DND-41 (cell line): Measurements from ENCODE around the gene SNX2.

ENCODE experiments used
- ATAC-seq: fragments of 200-7000 bp; cut with Tn5 transposase; 3 replicates; pipeline ENCODE4 v1.9.1; 2021; ENCODE audit warnings: low read depth; ENCODE audit not compliant: insufficient read depth
- DNase-seq: peaks from one replicate; pipeline ENCODE4 v3.0.0-alpha.2; 2020
- H2AFZ ChIP-seq: 2 replicates; pipeline ENCODE4 v1.6.0; 2012; ENCODE audit warnings: low read depth, low read length
- H3K27ac ChIP-seq: 2 replicates; pipeline ENCODE4 v1.5.1; 2012; ENCODE audit warnings: low read length, inconsistent platforms
- H3K27me3 ChIP-seq: fragments of 200-600 bp; sonication (generic); 2 replicates; pipeline ENCODE4 v1.6.0; 2012; ENCODE audit warnings: low read length, mild to moderate bottlenecking, inconsistent platforms; ENCODE audit not compliant: insufficient read depth, poor library complexity
- H3K36me3 ChIP-seq: 2 replicates; pipeline ENCODE4 v1.5.1; 2012; ENCODE audit warnings: low read length, inconsistent platforms; ENCODE audit not compliant: insufficient read depth
- H3K4me1 ChIP-seq: 2 replicates; pipeline ENCODE4 v1.5.1; 2012; ENCODE audit warnings: mild to moderate bottlenecking, low read length; ENCODE audit not compliant: insufficient read depth
- H3K4me2 ChIP-seq: 2 replicates; pipeline ENCODE4 v1.6.0; 2012; ENCODE audit warnings: mild to moderate bottlenecking, moderate library complexity, low read length, inconsistent platforms; ENCODE audit not compliant: insufficient read depth
- H3K4me3 ChIP-seq, 2 experiments: fragments of 200-600 bp in 1 of 2; shearing (Covaris generic) in 1 of 2; 2 replicates each; pipeline ENCODE4 v1.5.1; 2012 to 2016; ENCODE audit warnings: inconsistent platforms in 2 of 2, low read length in 2 of 2, mild to moderate bottlenecking in 2 of 2, low read depth in 1 of 2, moderate library complexity in 1 of 2
- H3K79me2 ChIP-seq: 2 replicates; pipeline ENCODE4 v1.6.0; 2012; ENCODE audit warnings: low read length, inconsistent platforms; ENCODE audit not compliant: insufficient read depth
- H3K9ac ChIP-seq: 2 replicates; pipeline ENCODE4 v1.6.0; 2012; ENCODE audit warnings: low read depth, mild to moderate bottlenecking, inconsistent platforms, low read length, moderate library complexity
- H3K9me3 ChIP-seq: 2 replicates; pipeline ENCODE4 v1.5.1; 2012; ENCODE audit warnings: low read length, moderate library complexity, mild to moderate bottlenecking, inconsistent platforms; ENCODE audit not compliant: insufficient read depth, severe bottlenecking
- H4K20me1 ChIP-seq: 2 replicates; pipeline ENCODE4 v1.6.0; 2012; ENCODE audit warnings: low read length; ENCODE audit not compliant: insufficient read depth
- EZH2 ChIP-seq: IDR thresholded peaks from 3 replicates; pipeline ENCODE4 v1.6.1; 2012; ENCODE audit warnings: borderline replicate concordance, low read depth, mild to moderate bottlenecking, moderate library complexity, low read length, inconsistent platforms; ENCODE audit not compliant: severe bottlenecking
- TF ChIP-seq, protein P1 (sequence below): IDR thresholded peaks from 2 replicates; pipeline ENCODE4 v1.5.1; 2012; ENCODE audit warnings: borderline replicate concordance, low read length, moderate library complexity, mild to moderate bottlenecking; ENCODE audit not compliant: poor library complexity, severe bottlenecking; ENCODE audit errors: extremely low read depth

SNX2 gene

DNA sequence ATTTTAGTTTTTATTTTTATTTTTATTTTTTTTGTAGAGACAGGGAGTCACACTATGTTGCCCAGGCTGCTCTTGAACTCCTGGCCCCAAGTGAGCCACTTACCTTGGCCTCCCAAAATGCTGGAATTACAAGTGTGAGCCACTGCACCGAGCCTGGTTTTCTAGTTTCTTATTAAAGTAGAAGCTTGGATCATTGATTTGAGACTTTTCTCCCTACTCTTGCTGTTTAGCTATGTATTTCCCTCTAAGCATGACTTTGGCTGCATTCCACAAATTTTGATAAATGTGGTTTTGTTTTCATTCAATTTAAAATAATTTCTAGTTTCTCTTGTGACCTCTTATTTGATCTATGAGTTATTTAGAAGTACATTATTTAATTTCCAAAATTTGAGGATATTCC is 10.4 kb downstream of the SNX2 start:
- Histone ChIP-seq H3K4me1 (no peaks in the 10 kb centered on the region), H3K9ac (no peak overlapping the region), H4K20me1 (no peaks in the 10 kb centered on the region; the same call in 1 of the 2 replicates), H3K27me3 (no peaks in the 10 kb centered on the region), H2AFZ (no peak overlapping the region), H3K4me2 (no peak overlapping the region), H3K27ac (no peak overlapping the region), H3K79me2 (peaks cover 94% of the 10 kb centered on the region), H3K9me3 (peaks cover 10% of the 10 kb centered on the region), H3K36me3 (peaks cover 2% of the 10 kb centered on the region; the same call in 1 of the 2 replicates), H3K4me3 (no peak overlapping the region)
- DNase-seq, result no peak
- no peak for ATAC-seq
- no peak for TF ChIP-seq EZH2
- TF ChIP-seq, protein P1, sequence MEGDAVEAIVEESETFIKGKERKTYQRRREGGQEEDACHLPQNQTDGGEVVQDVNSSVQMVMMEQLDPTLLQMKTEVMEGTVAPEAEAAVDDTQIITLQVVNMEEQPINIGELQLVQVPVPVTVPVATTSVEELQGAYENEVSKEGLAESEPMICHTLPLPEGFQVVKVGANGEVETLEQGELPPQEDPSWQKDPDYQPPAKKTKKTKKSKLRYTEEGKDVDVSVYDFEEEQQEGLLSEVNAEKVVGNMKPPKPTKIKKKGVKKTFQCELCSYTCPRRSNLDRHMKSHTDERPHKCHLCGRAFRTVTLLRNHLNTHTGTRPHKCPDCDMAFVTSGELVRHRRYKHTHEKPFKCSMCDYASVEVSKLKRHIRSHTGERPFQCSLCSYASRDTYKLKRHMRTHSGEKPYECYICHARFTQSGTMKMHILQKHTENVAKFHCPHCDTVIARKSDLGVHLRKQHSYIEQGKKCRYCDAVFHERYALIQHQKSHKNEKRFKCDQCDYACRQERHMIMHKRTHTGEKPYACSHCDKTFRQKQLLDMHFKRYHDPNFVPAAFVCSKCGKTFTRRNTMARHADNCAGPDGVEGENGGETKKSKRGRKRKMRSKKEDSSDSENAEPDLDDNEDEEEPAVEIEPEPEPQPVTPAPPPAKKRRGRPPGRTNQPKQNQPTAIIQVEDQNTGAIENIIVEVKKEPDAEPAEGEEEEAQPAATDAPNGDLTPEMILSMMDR, result no peak

- H3K79me2 ChIP-seq, result peaks cover 88% of the 10 kb centered on the region
- no peak overlapping the region for H3K27ac ChIP-seq
- ATAC-seq (no peak), DNase-seq (no peak)
- H2AFZ ChIP-seq, result no peak overlapping the region
- no peak overlapping the region for H3K4me2 ChIP-seq
- H3K27me3 ChIP-seq, result no peaks in the 10 kb centered on the region
- no peak overlapping the region for H3K4me3 ChIP-seq
- peaks cover 16% of the 10 kb centered on the region for H3K9me3 ChIP-seq
- H3K36me3 ChIP-seq, result peaks cover 5% of the 10 kb centered on the region; the same call in 1 of the 2 replicates
- H4K20me1 ChIP-seq, result no peaks in the 10 kb centered on the region
- no peaks in the 10 kb centered on the region for H3K4me1 ChIP-seq
- no peak overlapping the region for H3K9ac ChIP-seq
- TF ChIP-seq EZH2, result no peak
- TF ChIP-seq, protein P1, result no peak
These were observed 13.5 kb downstream of the SNX2 start for GRCh38 chr5:122788371-122788770.

DNA sequence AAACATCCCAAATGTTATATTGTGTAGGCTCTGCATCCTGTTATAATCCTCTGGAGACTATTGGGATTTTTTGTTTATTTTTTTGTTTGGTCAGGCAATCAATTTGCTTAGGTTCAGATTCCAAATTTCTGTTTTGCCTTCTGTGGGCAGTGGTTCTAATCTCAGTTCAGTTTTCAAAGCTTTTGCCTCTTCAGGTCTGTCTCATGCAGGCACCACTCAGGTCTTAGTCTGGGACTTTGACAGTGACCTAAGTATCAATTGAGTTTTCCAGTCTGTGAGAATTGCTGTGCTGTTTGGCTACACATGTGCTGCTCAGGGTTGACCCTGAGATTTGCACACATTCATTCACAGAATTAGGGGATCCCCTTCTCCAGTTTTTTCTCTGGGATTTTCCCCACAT is 14.1 kb downstream of the SNX2 start:
- H3K9me3 ChIP-seq, result peaks cover 16% of the 10 kb centered on the region
- no peak overlapping the region for H2AFZ ChIP-seq
- H3K36me3 ChIP-seq, result peaks cover 5% of the 10 kb centered on the region; the same call in 1 of the 2 replicates
- TF ChIP-seq, protein P1, result no peak
- TF ChIP-seq EZH2, result no peak
- no peaks in the 10 kb centered on the region for H3K27me3 ChIP-seq
- H3K4me3 ChIP-seq, result no peak overlapping the region
- no peaks in the 10 kb centered on the region for H4K20me1 ChIP-seq
- H3K4me2 ChIP-seq, result no peak overlapping the region
- no peaks in the 10 kb centered on the region for H3K4me1 ChIP-seq
- H3K27ac ChIP-seq, result no peak overlapping the region
- ATAC-seq (no peak), DNase-seq (no peak)
- no peak overlapping the region for H3K9ac ChIP-seq
- H3K79me2 ChIP-seq, result peaks cover 83% of the 10 kb centered on the region

GRCh38 chr5:122789461-122790171 is 14.7 kb downstream of the SNX2 start:
- no peak overlapping the region for H3K4me2 ChIP-seq
- DNase-seq, result no peak
- H3K36me3 ChIP-seq, result peaks cover 5% of the 10 kb centered on the region; the same call in 1 of the 2 replicates
- H3K9me3 ChIP-seq, result peaks cover 18% of the 10 kb centered on the region
- no peak for ATAC-seq
- H3K4me1 ChIP-seq, result no peaks in the 10 kb centered on the region
- no peaks in the 10 kb centered on the region for H3K27me3 ChIP-seq
- H2AFZ ChIP-seq, result no peak overlapping the region
- no peak for TF ChIP-seq EZH2
- TF ChIP-seq, protein P1, result no peak
- no peak overlapping the region for H3K27ac ChIP-seq
- H3K9ac ChIP-seq, result no peak overlapping the region
- no peaks in the 10 kb centered on the region for H4K20me1 ChIP-seq
- H3K79me2 ChIP-seq, result peaks cover 76% of the 10 kb centered on the region
- H3K4me3 ChIP-seq, result no peak overlapping the region
